ENCODE measurements around the gene TRPC5OS.

DNA sequence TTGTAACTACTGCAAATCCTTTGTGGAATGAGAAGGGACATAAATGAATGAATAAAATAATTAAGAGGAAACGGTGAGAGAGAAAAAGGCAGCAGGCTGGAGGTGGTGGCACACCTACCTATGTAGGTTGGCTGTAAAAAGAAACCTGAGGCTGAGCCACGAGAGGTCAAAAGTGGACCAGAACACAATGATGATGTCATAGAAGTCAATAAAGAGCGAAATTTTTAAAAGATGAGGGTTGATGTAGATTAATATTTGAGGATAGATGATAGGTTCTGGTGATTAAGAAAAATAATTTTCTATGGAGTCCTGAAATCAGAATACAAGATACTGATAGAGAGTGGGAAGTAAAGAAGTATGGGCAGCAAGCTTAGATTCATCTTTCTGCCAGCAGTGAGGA, 1.7 kb downstream of the TRPC5OS start:
- TF ChIP-seq, protein P1, sequence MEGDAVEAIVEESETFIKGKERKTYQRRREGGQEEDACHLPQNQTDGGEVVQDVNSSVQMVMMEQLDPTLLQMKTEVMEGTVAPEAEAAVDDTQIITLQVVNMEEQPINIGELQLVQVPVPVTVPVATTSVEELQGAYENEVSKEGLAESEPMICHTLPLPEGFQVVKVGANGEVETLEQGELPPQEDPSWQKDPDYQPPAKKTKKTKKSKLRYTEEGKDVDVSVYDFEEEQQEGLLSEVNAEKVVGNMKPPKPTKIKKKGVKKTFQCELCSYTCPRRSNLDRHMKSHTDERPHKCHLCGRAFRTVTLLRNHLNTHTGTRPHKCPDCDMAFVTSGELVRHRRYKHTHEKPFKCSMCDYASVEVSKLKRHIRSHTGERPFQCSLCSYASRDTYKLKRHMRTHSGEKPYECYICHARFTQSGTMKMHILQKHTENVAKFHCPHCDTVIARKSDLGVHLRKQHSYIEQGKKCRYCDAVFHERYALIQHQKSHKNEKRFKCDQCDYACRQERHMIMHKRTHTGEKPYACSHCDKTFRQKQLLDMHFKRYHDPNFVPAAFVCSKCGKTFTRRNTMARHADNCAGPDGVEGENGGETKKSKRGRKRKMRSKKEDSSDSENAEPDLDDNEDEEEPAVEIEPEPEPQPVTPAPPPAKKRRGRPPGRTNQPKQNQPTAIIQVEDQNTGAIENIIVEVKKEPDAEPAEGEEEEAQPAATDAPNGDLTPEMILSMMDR (IDR thresholded peaks at IDR 0.05; ENCODE audit: low read depth, low read length, poor library complexity, severe bottlenecking): no peak
- TF ChIP-seq EZH2phosphoT487 (IDR thresholded peaks at IDR 0.05; ENCODE audit: borderline replicate concordance, low read length): no peak

Measured in DOHH2 (cell line).